Adrenal gland (tissue), 5 donors: ENCODE data around the gene PSMA7.
"Not testable (repeated sequence)": the region's sequence is repeated elsewhere in the genome, so short reads cannot be mapped to it uniquely, and the experiment has no call there.

ENCODE experiments used
- POLR2A ChIP-seq, 2 donors: fragments of 450-650 bp; IDR thresholded peaks; one replicate each; pipeline ENCODE4 v1.6.1; 2017; ENCODE audit warnings: antibody characterized with exemption in 2 of 2, mild to moderate bottlenecking in 2 of 2, moderate library complexity in 1 of 2
- TF ChIP-seq, protein P1 (sequence below), 6 experiments: fragments of 450-650 bp in 4 of 6; fragments of 200-600 bp in 2 of 6; sonication (generic) in 1 of 6; IDR thresholded peaks; 1 replicate in 5 of 6; 2 replicates in 1 of 6; pipeline versions ENCODE4 v1.5.1 to v1.8.0; 2016 to 2021; ENCODE audit warnings: antibody characterized with exemption in 6 of 6, mild to moderate bottlenecking in 2 of 6, moderate library complexity in 1 of 6
- donor health status: DM: no; HTN: no; CAD: no.

- TF ChIP-seq, protein P1, sequence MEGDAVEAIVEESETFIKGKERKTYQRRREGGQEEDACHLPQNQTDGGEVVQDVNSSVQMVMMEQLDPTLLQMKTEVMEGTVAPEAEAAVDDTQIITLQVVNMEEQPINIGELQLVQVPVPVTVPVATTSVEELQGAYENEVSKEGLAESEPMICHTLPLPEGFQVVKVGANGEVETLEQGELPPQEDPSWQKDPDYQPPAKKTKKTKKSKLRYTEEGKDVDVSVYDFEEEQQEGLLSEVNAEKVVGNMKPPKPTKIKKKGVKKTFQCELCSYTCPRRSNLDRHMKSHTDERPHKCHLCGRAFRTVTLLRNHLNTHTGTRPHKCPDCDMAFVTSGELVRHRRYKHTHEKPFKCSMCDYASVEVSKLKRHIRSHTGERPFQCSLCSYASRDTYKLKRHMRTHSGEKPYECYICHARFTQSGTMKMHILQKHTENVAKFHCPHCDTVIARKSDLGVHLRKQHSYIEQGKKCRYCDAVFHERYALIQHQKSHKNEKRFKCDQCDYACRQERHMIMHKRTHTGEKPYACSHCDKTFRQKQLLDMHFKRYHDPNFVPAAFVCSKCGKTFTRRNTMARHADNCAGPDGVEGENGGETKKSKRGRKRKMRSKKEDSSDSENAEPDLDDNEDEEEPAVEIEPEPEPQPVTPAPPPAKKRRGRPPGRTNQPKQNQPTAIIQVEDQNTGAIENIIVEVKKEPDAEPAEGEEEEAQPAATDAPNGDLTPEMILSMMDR (IDR thresholded peaks at IDR 0.05), result not testable (repeated sequence)
- TF ChIP-seq POLR2A (IDR thresholded peaks at IDR 0.05), result not testable (repeated sequence)
Observed at GRCh38 chr20:62148383-62148782, 5.2 kb upstream of the PSMA7 start.
